Measurements from ENCODE around the gene PSORS1C1. TPM values are rescaled to one million over a fixed set of nuclear protein-coding genes. Genes with fewer than 3 reads are reported as not detected.

PSORS1C1 gene
- polyA plus RNA-seq, 1 of the 3 experiments (the other 2 are of a cell fraction), result 3.1 TPM

GRCh38 chr6:31107052-31107451 is 7.5 kb upstream of the PSORS1C1 start:
- DNase-seq, result no peak
- POLR2A ChIA-PET, result no interaction called here
- Histone ChIP-seq H3F3A (replicated peaks; ENCODE audit: insufficient read depth) (no peaks in the 10 kb centered on the region), H3K9me3 (no peaks in the 10 kb centered on the region), H4K20me1 (ENCODE audit: insufficient read depth) (no peaks in the 10 kb centered on the region), H3K27me3 (ENCODE audit: insufficient read depth) (no peaks in the 10 kb centered on the region; the same call in 1 of the 2 replicates), H3K4me1 (ENCODE audit: control insufficient read depth in 1 of 2, insufficient read depth in 2 of 2, low read depth in 1 of 2, low read length in 1 of 2) (no peaks in the 10 kb centered on the region), H3K9ac (no peak overlapping the region), H3K9me2 (no peaks in the 10 kb centered on the region), H2AFZ (ENCODE audit: low read depth) (no peak overlapping the region), H3K79me2 (ENCODE audit: insufficient read depth) (no peaks in the 10 kb centered on the region), H3K4me3 (ENCODE audit: low read depth in 2 of 2, low read length in 1 of 2) (no peak overlapping the region), H3K27ac (ENCODE audit: low read depth in 2 of 2, low read length in 1 of 2) (no peak overlapping the region), H3K4me2 (no peak overlapping the region), H3K36me3 (replicated peaks in 1 of 2; ENCODE audit: control insufficient read depth in 1 of 2, insufficient read depth in 2 of 2, low read length in 1 of 2) (no peaks in the 10 kb centered on the region)
- WGBS (ENCODE audit: low lambda C conversion rate), result 13% methylated on average over 3 of the region's 4 CpGs
- TF ChIP-seq JUND (IDR thresholded peaks at IDR 0.05), result no peak
- TF ChIP-seq YY1 (IDR thresholded peaks at IDR 0.05; ENCODE audit: low read depth), result no peak
- no peak for TF ChIP-seq FOXM1 (IDR thresholded peaks at IDR 0.05; ENCODE audit: low read depth)
- TF ChIP-seq SIN3A (IDR thresholded peaks at IDR 0.05; ENCODE audit: borderline replicate concordance, low read depth, low read length), result no peak
- no peak for TF ChIP-seq REST (IDR thresholded peaks at IDR 0.05; ENCODE audit: low read depth, low read length)
- CTCF ChIA-PET, result no interaction called here

GRCh38 chr6:31110825-31111582 is 3.6 kb upstream of the PSORS1C1 start:
- no peaks in the 10 kb centered on the region for H4K20me1 ChIP-seq (ENCODE audit: insufficient read depth)
- no peaks in the 10 kb centered on the region for H3K36me3 ChIP-seq (replicated peaks in 1 of 2; ENCODE audit: control insufficient read depth in 1 of 2, insufficient read depth in 2 of 2, low read length in 1 of 2)
- no peak overlapping the region for H3K4me2 ChIP-seq
- H3K4me3 ChIP-seq (ENCODE audit: low read depth in 2 of 2, low read length in 1 of 2), result no peak overlapping the region
- H3K27me3 ChIP-seq (ENCODE audit: insufficient read depth), result no peaks in the 10 kb centered on the region; the same call in 1 of the 2 replicates
- ChIA-PET CTCF (interaction anchor here (0.6 to 4.8 kb wide), 6 partner anchors 17 to 82 kb away, joined by 3 to 20 read pairs (median 4); no protein-coding TSS in a partner anchor), POLR2A (no interaction called here)
- no peaks in the 10 kb centered on the region for H3K9me3 ChIP-seq
- H3F3A ChIP-seq (replicated peaks; ENCODE audit: insufficient read depth), result peaks cover 5% of the 10 kb centered on the region
- peaks cover 9% of the 10 kb centered on the region for H3K79me2 ChIP-seq (ENCODE audit: insufficient read depth)
- H3K9me2 ChIP-seq, result no peaks in the 10 kb centered on the region
- no peak overlapping the region for H3K27ac ChIP-seq (ENCODE audit: low read depth in 2 of 2, low read length in 1 of 2)
- no peak for DNase-seq
- H3K4me1 ChIP-seq (ENCODE audit: control insufficient read depth in 1 of 2, insufficient read depth in 2 of 2, low read depth in 1 of 2, low read length in 1 of 2), result peaks cover 2 to 12% of the 10 kb centered on the region in 2 experiments; a peak in 3 of 4 replicates
- 69% methylated on average over 11 of the region's 11 CpGs for WGBS (ENCODE audit: low lambda C conversion rate)
- H2AFZ ChIP-seq (ENCODE audit: low read depth), result no peak overlapping the region
- H3K9ac ChIP-seq, result no peak overlapping the region
- no peak for TF ChIP-seq RFX5 (IDR thresholded peaks at IDR 0.05; ENCODE audit: low read length)
- TF ChIP-seq JUND (IDR thresholded peaks at IDR 0.05), result no peak
- TF ChIP-seq YY1 (IDR thresholded peaks at IDR 0.05; ENCODE audit: low read depth), result no peak
- TF ChIP-seq TAF1 (IDR thresholded peaks at IDR 0.05; ENCODE audit: borderline replicate concordance, low read depth, low read length), result no peak
- no peak for TF ChIP-seq MXI1 (IDR thresholded peaks at IDR 0.05; ENCODE audit: low read depth, low read length)
- no peak for TF ChIP-seq TCF12 (IDR thresholded peaks at IDR 0.05)
- no peak for TF ChIP-seq ZBTB33 (IDR thresholded peaks at IDR 0.05; ENCODE audit: borderline replicate concordance, low read depth)
- TF ChIP-seq NFIC (IDR thresholded peaks at IDR 0.05; ENCODE audit: borderline replicate concordance), result no peak
- TF ChIP-seq EZH2phosphoT487 (IDR thresholded peaks at IDR 0.05; ENCODE audit: borderline replicate concordance, low read depth), result no peak
- no peak for TF ChIP-seq RXRA (IDR thresholded peaks at IDR 0.05; ENCODE audit: borderline replicate concordance, low read depth)
- no peak for TF ChIP-seq USF1 (IDR thresholded peaks at IDR 0.05; ENCODE audit: borderline replicate concordance, low read depth)
- TF ChIP-seq CHD2 (IDR thresholded peaks at IDR 0.05; ENCODE audit: low read length, partially characterized antibody), result no peak
- TF ChIP-seq PBX3 (IDR thresholded peaks at IDR 0.05), result no peak
